Measurements from ENCODE around the gene ZNF436. TPM values are rescaled to one million over a fixed set of nuclear protein-coding genes. Genes with fewer than 3 reads are reported as not detected.

The ZNF436 gene
- total RNA-seq, 1 experiment from 2014 or later = 14.8 TPM

DNA sequence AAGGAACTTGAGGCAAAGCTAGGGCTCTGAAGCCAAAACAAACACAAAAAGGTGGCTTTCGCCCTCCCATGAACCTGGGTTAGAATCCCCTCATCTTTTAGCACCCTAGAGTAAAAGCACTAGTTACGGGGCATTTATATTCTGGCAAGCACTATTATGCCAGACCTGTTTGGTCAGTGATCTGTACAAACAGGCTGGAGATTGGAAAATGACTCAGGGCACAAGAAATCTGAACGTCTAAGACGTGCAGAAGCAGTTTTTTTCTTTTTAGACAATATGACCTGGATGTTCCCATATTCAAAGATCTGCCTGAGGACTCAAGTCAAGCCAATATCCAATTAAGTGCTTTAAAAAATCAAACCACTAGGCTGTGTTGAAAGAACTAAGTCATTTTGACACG, 3.0 kb downstream of the ZNF436 start:
- Histone ChIP-seq H3K4me3 (ENCODE audit: low read depth, low read length, poor library complexity, severe bottlenecking) (no peak overlapping the region), H3K27ac (ENCODE audit: low read depth, low read length, poor library complexity, severe bottlenecking) (no peak overlapping the region), H3K27me3 (replicated peaks; ENCODE audit: insufficient read depth, low read depth, low read length, poor library complexity) (no peaks in the 10 kb centered on the region), H3K36me3 (ENCODE audit: insufficient read depth, low read length, poor library complexity, severe bottlenecking) (peaks cover 52% of the 10 kb centered on the region), H3K4me1 (ENCODE audit: insufficient read depth, low read length, poor library complexity, severe bottlenecking) (peaks cover 19% of the 10 kb centered on the region), H3K9me3 (ENCODE audit: low read depth, low read length, poor library complexity, severe bottlenecking) (peaks cover 36% of the 10 kb centered on the region)
- ChIA-PET CTCF (no interaction called here), POLR2A (ENCODE audit: low non-redundant PET) (no interaction called here)
- intact Hi-C loops (cut with micrococcal nuclease; ENCODE audit: unreplicated experiment) = no loop called here
- no peak for DNase-seq (ENCODE audit: low spot score)
- no TSS peak for BruUV-seq (replicated peaks)
- TF ChIP-seq CTCF (conservative IDR thresholded peaks at IDR 0.05; ENCODE audit: low read depth, low read length) (no peak), EZH2 (IDR thresholded peaks at IDR 0.05; ENCODE audit: borderline replicate concordance, low read depth, low read length, poor library complexity, severe bottlenecking) (no peak)

GRCh38 chr1:23366146-23366545, 3.5 kb downstream of the ZNF436 start:
- DNase-seq (ENCODE audit: low spot score) = no peak
- H3K4me1 ChIP-seq (ENCODE audit: insufficient read depth, low read length, poor library complexity, severe bottlenecking) = peaks cover 15% of the 10 kb centered on the region
- CTCF ChIA-PET = no interaction called here
- H3K27ac ChIP-seq (ENCODE audit: low read depth, low read length, poor library complexity, severe bottlenecking) = no peak overlapping the region
- H3K9me3 ChIP-seq (ENCODE audit: low read depth, low read length, poor library complexity, severe bottlenecking) = peaks cover 40% of the 10 kb centered on the region
- TF ChIP-seq EZH2 (IDR thresholded peaks at IDR 0.05; ENCODE audit: borderline replicate concordance, low read depth, low read length, poor library complexity, severe bottlenecking) (no peak), CTCF (conservative IDR thresholded peaks at IDR 0.05; ENCODE audit: low read depth, low read length) (no peak)
- H3K4me3 ChIP-seq (ENCODE audit: low read depth, low read length, poor library complexity, severe bottlenecking) = no peak overlapping the region
- H3K36me3 ChIP-seq (ENCODE audit: insufficient read depth, low read length, poor library complexity, severe bottlenecking) = peaks cover 56% of the 10 kb centered on the region
- no peaks in the 10 kb centered on the region for H3K27me3 ChIP-seq (replicated peaks; ENCODE audit: insufficient read depth, low read depth, low read length, poor library complexity)
- intact Hi-C loops (cut with micrococcal nuclease; ENCODE audit: unreplicated experiment) = no loop called here
- POLR2A ChIA-PET (ENCODE audit: low non-redundant PET) = no interaction called here
- BruUV-seq (replicated peaks) = no TSS peak

DNA sequence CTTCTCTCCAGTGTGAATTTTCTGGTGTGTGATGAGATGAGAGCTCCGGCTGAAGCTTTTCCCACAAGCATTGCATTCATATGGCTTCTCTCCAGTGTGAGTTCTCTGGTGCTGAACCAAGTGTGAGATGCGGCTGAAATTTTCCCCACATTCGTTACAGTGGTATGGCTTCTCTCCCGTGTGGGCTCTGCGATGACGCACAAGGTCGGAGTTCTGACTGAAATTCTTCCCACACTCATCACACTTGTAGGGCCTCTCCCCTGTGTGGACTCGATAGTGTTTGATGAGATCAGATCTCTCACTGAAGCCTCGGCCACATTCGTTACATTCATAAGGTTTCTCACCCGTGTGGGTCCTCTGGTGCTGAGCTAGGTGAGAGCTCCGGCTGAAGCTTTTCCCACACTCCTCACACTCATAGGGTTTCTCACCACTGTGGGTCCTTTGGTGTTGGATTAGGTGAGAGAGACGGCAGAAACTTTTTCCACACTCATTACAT, 7.4 kb downstream of the ZNF436 start:
- H3K4me3 ChIP-seq (ENCODE audit: low read depth, low read length, poor library complexity, severe bottlenecking) = no peak overlapping the region
- ChIA-PET CTCF (no interaction called here), POLR2A (ENCODE audit: low non-redundant PET) (no interaction called here)
- BruUV-seq (replicated peaks) = no TSS peak
- no peaks in the 10 kb centered on the region for H3K4me1 ChIP-seq (ENCODE audit: insufficient read depth, low read length, poor library complexity, severe bottlenecking)
- intact Hi-C loops (cut with micrococcal nuclease; ENCODE audit: unreplicated experiment) = no loop called here
- DNase-seq (ENCODE audit: low spot score) = no peak
- H3K27ac ChIP-seq (ENCODE audit: low read depth, low read length, poor library complexity, severe bottlenecking) = no peak overlapping the region
- no peak for TF ChIP-seq CTCF (conservative IDR thresholded peaks at IDR 0.05; ENCODE audit: low read depth, low read length)
- no peak for TF ChIP-seq EZH2 (IDR thresholded peaks at IDR 0.05; ENCODE audit: borderline replicate concordance, low read depth, low read length, poor library complexity, severe bottlenecking)
- peaks cover 72% of the 10 kb centered on the region for H3K36me3 ChIP-seq (ENCODE audit: insufficient read depth, low read length, poor library complexity, severe bottlenecking)
- H3K9me3 ChIP-seq (ENCODE audit: low read depth, low read length, poor library complexity, severe bottlenecking) = peaks cover 62% of the 10 kb centered on the region
- H3K27me3 ChIP-seq (replicated peaks; ENCODE audit: insufficient read depth, low read depth, low read length, poor library complexity) = no peaks in the 10 kb centered on the region

Data from A673 (cell line).